OCI-M2 (cell line): ENCODE results near the gene PAPPA2.

Experiments
- DNase-seq: peaks from one replicate; lab custom pipeline; 2025; ENCODE audit not compliant: unreplicated experiment; lab: John Stamatoyannopoulos, UW

Gene PAPPA2

DNA sequence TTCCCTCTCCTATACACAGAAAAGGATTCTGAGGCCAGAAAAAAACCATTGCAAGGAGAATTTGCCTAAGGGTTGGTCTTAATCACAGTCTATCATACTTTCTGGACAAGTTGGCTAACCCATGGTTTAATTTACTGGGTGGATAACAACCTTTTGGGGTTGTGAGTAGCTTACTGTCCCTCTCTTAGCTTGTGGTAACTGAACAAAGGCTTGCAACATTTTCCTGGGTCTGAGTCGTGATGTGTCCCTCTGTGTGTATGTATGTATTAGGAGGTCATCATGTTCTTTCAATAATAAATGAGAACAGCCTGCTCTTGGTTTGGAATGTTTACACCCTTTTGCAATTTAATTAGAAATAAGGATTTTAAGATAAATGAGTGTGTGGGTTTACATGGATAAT is 36.7 kb downstream of the PAPPA2 start:
- no peak for DNase-seq

DNA sequence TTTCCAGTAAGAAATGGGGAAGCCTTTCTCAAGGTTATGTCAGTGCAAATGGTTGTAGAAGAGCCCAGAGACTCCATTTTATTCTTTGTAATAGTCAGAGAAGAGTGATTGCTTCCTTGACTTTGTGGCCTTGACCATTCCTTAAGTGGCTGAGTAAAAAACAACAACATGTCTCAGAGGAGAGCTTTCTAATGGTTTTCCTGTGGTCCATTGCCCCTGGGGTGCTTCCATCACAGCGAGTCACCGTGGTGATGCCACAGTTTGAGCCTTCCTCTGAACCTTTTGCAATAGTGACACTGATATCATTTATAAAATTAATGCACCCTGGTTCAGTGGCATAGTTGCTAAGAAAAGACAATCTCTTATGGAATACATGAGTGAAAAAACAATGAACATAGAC is 38.6 kb downstream of the PAPPA2 start:
- no peak for DNase-seq

DNA sequence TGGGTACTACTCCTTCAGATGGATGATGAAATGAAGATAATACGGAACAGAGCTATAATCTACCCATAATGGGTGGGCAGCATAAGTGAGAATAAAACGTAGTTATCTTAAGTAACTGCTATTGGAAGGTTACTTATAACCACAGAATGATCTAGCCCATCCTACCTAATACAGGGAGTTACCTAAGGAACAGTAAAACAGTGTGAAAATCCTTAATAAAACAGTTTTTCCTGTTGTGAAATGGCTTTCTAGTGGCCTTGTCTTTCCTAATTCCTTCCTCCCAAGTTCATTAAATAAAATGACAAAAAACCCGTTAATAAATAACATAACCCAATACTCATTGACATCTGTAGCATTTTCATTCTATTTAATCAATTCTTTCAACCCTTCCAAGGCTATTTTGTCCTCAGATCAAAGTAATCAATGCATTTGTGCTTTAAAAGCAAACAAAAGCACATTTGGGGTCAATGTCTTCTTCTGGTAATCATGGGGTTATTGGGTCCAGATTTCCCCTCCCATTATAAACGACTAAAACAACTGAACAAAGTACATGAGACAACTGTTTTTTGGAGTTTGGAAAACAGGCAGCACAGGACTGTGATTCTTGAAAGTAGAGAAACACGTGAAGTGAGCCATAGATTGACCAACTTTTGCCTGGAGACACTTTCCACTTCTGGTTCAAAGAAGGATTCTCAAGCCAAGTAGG is 42.0 kb downstream of the PAPPA2 start:
- DNase-seq = no peak

DNA sequence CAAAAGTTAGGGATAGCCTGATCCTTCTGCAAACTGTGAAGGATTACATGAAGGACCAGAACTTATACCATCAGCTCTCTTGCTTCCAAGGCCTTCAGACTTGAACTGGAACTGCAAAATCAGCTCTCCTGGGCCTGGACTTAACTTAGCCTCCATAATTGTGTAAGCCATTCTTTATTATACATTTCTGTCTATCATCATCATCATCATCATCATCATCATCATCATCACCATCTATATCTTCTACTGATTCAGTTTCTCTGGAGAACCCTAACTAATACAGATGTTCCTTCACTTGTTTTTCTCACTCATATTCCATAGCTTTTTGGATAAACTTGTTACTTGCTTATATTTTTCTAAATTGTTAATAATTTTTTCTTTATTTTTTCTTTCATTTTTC is 50.0 kb downstream of the PAPPA2 start:
- no peak for DNase-seq

- DNase-seq = no peak
Measured at GRCh38 chr1:176515310-176515709, 52.3 kb downstream of the PAPPA2 start.

DNA sequence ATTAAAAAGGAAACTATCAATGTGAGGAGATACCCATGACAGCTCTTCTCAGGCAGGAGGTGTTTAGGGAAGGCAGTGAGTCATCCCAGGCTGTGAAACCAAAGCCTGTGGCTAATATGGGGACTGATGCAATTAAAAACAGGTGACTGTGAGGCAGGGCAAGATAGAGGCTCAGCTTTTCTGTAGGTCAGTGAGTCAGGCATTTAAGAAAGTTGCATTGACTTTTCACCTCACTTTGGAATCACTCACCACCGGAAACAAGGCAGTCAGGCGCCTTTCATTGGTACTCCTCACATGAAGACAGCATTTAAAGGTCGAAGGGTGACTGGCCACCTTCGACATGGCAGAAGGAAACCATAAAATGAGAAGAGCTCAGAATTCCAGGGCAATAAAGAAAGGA is 54.5 kb downstream of the PAPPA2 start:
- DNase-seq = no peak

GRCh38 chr1:176521211-176521610 is 58.2 kb downstream of the PAPPA2 start:
- DNase-seq = no peak

DNA sequence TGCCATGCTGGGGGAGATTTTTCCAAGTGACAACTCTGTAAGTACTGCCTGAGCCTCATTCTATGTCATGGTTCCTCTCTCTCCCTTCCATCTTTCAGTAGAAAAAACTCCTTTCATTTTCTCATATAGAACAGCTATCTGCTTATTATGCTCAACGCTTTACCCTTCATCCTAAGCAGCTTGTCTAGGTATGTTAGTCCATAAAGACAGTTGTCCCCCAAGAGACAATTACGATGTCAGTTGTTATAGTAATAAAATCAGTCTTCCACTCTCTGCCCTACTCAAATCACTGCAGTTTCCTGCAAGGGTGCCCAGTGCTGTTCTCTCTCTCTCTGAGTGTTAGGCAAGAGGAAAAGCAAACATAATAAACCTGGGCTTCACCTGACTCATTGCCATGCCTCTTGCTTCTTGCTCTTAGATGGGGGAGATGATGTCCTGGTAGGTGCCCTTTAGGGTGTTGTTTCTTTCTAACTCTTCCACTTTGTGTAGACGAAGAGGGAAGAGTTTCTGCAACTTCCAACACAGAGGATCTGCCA is 59.4 kb downstream of the PAPPA2 start:
- no peak for DNase-seq

- DNase-seq = no peak
Measured at GRCh38 chr1:176529395-176530090, 66.6 kb downstream of the PAPPA2 start.

- no peak for DNase-seq
Measured at GRCh38 chr1:176531036-176531435, 68.1 kb downstream of the PAPPA2 start.

DNA sequence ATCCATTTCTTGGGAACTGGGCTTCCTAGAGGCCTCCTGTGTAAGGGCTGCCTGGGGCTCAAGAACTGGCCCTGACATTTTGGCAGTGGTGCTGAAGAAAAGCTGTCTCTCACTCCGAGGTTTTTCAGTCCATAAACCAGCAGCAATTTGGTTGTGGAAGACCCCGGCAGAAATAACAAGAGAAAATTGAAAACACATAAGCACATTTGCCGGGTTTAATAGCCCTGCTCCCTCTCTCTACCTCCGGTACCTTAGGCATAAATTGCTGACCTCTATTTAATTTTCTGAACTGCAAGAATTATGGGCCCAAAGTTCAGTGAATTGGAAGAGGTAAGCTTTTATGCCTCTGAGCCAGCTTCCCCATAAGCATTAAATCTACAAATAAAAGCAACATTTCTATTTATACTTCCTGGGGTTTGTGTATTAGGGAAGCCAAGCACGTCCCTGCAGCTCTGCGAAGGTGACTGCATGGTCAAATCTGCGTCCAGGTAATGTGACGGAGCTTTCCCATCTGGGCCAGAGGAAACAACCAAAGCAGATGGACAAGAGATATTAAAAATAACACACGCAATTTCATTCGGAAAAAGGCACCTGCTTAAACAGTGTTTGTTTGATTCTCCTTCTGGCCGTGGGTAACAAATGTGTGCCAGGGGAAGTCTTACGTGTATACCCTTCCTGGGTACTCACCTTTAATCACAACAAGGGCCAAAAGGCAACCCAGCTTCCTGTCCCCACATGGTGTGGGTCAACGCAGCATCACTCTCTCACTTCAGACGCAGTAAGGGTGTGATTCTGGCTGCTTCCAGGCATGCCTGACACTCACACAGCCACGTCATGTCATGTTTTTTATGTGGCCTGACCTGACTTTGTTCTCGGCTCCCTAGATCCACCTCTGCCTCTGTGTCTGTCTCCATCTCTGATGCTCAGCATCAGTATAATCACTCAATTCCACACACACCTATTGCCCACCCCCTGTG is 69.2 kb downstream of the PAPPA2 start:
- no peak for DNase-seq

DNA sequence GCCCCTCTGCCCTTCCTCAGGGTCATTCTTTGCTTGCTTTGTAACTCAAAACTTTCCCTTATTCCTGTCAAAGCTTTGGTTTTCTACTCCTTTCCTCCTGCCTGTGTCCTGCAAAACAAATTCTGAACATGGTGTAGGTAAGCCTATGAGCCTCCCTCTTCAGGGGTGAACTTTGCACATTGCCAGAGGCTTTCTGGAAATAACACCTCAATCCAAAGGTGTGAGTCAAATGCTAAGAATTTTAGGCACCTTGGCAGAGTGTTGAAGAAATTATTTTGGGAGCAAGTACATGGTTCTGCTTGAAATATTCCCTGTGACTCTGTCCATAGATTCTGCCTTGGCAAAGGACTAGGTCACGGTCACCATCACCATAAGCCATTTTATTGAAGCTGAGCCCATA is 70.0 kb downstream of the PAPPA2 start:
- no peak for DNase-seq

DNA sequence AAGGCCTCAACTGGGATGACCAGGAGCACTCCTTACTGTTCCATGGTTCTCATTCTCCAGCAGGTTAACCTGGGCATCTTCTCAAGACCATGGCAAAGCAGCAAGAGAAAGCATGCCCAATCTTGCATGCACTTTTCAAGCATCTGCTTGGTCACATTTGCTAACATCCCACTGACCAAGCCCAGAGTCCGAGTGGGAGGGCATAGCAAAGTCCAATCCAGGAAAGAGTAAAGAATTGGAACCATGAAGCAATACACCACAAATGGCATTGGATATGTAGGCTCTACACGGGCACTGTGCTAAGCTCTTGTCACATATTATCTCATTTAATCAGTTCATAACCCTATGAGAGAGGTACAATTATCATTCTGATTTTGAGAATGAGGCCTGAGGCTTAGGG is 73.6 kb downstream of the PAPPA2 start:
- no peak for DNase-seq

GRCh38 chr1:176539018-176539417 is 76.0 kb downstream of the PAPPA2 start:
- no peak for DNase-seq

DNA sequence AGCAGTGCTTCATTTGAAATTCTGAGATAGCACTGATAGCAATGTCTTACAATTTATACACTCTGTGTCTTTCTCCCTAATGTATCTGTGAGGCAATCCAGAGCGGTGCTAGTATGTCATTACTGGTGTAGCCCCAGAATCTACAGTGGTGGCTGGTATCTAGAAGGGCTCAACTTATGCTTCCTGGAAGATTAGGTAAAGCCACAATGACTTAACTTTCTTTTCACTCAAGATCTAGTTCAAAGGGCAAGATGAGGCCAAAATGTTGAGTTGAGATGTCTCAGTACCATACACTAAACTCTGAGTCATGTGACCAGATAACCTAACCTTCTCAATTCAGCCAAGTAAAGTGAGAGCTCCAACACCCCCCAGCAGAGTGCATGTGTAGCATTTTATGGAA is 77.5 kb downstream of the PAPPA2 start:
- no peak for DNase-seq

- no peak for DNase-seq
Measured at GRCh38 chr1:176541663-176542062, 78.7 kb downstream of the PAPPA2 start.

DNA sequence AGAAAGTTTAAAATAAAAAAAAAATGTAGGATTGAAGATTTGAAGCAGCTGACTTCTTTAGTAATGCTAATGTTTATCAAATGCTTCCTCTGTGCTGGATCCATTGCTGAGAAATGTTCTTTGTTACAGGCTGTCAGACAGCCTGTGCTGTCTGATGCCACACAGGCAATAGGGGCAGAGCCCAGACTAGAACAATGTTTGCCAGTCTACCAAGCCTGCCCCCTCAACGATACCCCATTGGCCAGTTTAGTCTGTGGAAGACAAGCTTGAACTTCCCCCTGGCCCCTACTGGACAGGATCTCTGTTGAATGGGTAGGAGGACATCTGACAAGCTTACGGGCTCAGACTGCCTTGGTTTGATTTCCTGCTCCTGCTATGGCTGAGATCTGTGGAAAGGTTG is 79.4 kb downstream of the PAPPA2 start:
- DNase-seq = no peak

- DNase-seq = no peak
Measured at GRCh38 chr1:176543360-176544129, 80.6 kb downstream of the PAPPA2 start.

DNA sequence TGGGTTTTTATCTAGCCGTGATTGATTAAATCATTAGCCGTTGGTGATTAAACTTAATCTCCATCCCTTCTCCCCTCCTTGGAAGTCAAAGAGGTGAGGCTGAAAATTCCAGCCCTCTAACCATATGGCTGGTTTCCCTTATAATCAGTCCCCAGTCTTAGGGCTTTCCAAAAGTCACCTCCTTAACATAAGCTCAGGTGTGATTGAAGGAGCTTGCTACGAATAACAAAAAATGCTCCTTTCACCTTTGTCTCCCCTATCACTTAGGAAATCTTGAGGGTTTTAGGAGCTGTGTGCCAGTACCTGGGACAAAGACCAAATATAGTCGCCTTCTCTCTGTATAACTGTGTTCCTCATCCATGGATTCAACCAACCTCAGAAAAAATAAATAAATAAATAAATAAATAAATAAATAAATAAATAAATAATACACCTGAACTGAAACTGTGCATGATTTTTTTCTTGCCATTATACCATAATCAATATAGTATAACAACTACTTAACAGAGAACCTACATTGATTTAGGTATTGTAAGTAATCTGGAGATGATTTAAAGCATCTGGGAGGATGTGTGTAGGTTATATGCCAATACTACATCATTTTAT is 82.2 kb downstream of the PAPPA2 start:
- no peak for DNase-seq

DNA sequence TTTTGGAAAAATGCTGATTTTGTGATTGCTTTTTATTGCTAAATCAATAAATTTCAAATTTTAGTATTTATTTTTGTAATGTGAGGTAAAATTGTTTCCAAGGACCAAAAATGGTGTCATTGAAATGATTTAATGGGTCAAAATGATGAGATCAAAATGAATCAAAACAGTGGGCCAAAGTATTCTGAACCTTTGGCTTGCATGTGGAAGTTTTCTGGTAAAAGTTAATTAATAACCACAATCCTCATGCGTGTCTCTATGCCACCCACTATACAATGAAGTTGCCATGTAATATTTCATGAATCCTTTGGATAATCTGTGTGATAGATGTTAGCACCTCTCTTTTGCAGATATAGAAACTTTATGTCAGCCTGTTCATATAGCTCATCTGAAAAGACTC is 83.8 kb downstream of the PAPPA2 start:
- no peak for DNase-seq
